HEK293 (cell line): ENCODE results near the gene MUC5B.

ENCODE experiments used
- BCL11B ChIP-seq: fragments of 450-650 bp; formaldehyde crosslinking; IDR thresholded peaks from 2 replicates; pipeline ENCODE4 v1.5.1; 2016; ENCODE audit warnings: low read depth, missing biosample characterization, missing genetic modification characterization
- GFI1B ChIP-seq: fragments of 450-650 bp; formaldehyde crosslinking; IDR thresholded peaks from 2 replicates; pipeline ENCODE4 v1.5.1; 2016; ENCODE audit warnings: missing biosample characterization, missing genetic modification characterization
- ZNF114 ChIP-seq: fragments of 450-650 bp; formaldehyde crosslinking; IDR thresholded peaks from 2 replicates; pipeline ENCODE4 v1.5.0; 2017; ENCODE audit warnings: missing biosample characterization, missing genetic modification characterization
- ZNF501 ChIP-seq: fragments of 450-650 bp; formaldehyde crosslinking; IDR thresholded peaks from 2 replicates; pipeline ENCODE4 v1.5.1; 2016; ENCODE audit warnings: missing biosample characterization, missing genetic modification characterization
- TF ChIP-seq, protein P1 (sequence below): fragments of 450-650 bp; formaldehyde crosslinking; IDR thresholded peaks from 2 replicates; pipeline ENCODE4 v1.5.1; 2016; ENCODE audit warnings: missing biosample characterization, missing genetic modification characterization
- TF ChIP-seq, protein P2 (sequence below): fragments of 450-650 bp; formaldehyde crosslinking; IDR thresholded peaks from 2 replicates; pipeline ENCODE4 v1.5.1; 2016; ENCODE audit warnings: missing biosample characterization, missing genetic modification characterization, borderline replicate concordance
- TF ChIP-seq, protein P3 (sequence below): fragments of 450-650 bp; formaldehyde crosslinking; IDR thresholded peaks from 2 replicates; pipeline ENCODE4 v1.5.1; 2016; ENCODE audit warnings: missing biosample characterization, missing genetic modification characterization
- TF ChIP-seq, protein P4 (sequence below): sonication (generic); formaldehyde crosslinking; IDR thresholded peaks from 2 replicates; pipeline ENCODE4 v1.8.1; 2022; ENCODE audit warnings: mild to moderate bottlenecking, moderate library complexity, missing genetic modification reagents
- TF ChIP-seq, protein P5 (sequence below): fragments of 450-650 bp; formaldehyde crosslinking; IDR thresholded peaks from 2 replicates; pipeline ENCODE4 v1.5.1; 2016; ENCODE audit warnings: missing biosample characterization, missing genetic modification characterization
- TF ChIP-seq, protein P6 (sequence below): fragments of 450-650 bp; formaldehyde crosslinking; conservative IDR thresholded peaks from 2 replicates; pipeline ENCODE4 v1.5.1; 2016; ENCODE audit warnings: low read depth, missing biosample characterization, missing genetic modification characterization

DNA sequence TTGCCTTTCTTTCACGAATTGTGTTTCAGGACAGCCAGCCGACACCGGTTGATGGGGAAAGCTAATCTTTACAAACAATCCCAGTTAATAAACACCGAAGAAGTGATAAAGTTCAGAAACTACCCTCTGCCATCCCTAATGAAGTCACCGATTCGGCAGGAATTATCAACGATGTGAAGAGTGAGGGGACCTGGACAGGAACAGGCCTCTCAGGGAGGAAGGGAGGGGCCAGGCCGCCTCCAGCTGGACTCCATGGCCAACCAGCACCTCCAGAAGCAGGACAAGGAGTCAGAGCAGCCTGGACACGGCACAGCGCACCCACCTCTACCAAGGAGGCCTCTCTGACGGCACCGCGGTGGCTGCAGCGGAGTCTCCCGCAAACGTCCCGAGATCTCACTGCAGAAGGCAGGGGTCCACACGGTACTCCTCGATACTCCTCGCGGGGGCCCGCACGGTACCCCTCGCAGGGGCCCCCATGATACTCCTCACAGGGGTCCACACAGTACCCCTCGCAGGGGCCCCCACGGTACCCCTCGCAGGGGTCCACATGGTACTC, 82.7 kb downstream of the MUC5B start:
- TF ChIP-seq GFI1B (tag by site-specific recombination) (no peak), BCL11B (tag by site-specific recombination) (no peak), ZNF114 (no peak), ZNF501 (tag by site-specific recombination) (no peak)
- TF ChIP-seq, protein P1, sequence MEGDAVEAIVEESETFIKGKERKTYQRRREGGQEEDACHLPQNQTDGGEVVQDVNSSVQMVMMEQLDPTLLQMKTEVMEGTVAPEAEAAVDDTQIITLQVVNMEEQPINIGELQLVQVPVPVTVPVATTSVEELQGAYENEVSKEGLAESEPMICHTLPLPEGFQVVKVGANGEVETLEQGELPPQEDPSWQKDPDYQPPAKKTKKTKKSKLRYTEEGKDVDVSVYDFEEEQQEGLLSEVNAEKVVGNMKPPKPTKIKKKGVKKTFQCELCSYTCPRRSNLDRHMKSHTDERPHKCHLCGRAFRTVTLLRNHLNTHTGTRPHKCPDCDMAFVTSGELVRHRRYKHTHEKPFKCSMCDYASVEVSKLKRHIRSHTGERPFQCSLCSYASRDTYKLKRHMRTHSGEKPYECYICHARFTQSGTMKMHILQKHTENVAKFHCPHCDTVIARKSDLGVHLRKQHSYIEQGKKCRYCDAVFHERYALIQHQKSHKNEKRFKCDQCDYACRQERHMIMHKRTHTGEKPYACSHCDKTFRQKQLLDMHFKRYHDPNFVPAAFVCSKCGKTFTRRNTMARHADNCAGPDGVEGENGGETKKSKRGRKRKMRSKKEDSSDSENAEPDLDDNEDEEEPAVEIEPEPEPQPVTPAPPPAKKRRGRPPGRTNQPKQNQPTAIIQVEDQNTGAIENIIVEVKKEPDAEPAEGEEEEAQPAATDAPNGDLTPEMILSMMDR (tag by site-specific recombination): no peak
- TF ChIP-seq, protein P2, sequence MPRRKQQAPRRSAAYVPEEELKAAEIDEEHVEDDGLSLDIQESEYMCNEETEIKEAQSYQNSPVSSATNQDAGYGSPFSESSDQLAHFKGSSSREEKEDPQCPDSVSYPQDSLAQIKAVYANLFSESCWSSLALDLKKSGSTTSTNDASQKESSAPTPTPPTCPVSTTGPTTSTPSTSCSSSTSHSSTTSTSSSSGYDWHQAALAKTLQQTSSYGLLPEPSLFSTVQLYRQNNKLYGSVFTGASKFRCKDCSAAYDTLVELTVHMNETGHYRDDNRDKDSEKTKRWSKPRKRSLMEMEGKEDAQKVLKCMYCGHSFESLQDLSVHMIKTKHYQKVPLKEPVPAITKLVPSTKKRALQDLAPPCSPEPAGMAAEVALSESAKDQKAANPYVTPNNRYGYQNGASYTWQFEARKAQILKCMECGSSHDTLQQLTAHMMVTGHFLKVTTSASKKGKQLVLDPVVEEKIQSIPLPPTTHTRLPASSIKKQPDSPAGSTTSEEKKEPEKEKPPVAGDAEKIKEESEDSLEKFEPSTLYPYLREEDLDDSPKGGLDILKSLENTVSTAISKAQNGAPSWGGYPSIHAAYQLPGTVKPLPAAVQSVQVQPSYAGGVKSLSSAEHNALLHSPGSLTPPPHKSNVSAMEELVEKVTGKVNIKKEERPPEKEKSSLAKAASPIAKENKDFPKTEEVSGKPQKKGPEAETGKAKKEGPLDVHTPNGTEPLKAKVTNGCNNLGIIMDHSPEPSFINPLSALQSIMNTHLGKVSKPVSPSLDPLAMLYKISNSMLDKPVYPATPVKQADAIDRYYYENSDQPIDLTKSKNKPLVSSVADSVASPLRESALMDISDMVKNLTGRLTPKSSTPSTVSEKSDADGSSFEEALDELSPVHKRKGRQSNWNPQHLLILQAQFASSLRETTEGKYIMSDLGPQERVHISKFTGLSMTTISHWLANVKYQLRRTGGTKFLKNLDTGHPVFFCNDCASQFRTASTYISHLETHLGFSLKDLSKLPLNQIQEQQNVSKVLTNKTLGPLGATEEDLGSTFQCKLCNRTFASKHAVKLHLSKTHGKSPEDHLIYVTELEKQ (tag by site-specific recombination): no peak
- TF ChIP-seq, protein P3, sequence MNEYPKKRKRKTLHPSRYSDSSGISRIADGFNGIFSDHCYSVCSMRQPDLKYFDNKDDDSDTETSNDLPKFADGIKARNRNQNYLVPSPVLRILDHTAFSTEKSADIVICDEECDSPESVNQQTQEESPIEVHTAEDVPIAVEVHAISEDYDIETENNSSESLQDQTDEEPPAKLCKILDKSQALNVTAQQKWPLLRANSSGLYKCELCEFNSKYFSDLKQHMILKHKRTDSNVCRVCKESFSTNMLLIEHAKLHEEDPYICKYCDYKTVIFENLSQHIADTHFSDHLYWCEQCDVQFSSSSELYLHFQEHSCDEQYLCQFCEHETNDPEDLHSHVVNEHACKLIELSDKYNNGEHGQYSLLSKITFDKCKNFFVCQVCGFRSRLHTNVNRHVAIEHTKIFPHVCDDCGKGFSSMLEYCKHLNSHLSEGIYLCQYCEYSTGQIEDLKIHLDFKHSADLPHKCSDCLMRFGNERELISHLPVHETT (tag by site-specific recombination): no peak
- TF ChIP-seq, protein P4, sequence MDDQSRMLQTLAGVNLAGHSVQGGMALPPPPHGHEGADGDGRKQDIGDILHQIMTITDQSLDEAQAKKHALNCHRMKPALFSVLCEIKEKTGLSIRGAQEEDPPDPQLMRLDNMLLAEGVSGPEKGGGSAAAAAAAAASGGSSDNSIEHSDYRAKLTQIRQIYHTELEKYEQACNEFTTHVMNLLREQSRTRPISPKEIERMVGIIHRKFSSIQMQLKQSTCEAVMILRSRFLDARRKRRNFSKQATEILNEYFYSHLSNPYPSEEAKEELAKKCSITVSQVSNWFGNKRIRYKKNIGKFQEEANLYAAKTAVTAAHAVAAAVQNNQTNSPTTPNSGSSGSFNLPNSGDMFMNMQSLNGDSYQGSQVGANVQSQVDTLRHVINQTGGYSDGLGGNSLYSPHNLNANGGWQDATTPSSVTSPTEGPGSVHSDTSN: no peak
- TF ChIP-seq, protein P5, sequence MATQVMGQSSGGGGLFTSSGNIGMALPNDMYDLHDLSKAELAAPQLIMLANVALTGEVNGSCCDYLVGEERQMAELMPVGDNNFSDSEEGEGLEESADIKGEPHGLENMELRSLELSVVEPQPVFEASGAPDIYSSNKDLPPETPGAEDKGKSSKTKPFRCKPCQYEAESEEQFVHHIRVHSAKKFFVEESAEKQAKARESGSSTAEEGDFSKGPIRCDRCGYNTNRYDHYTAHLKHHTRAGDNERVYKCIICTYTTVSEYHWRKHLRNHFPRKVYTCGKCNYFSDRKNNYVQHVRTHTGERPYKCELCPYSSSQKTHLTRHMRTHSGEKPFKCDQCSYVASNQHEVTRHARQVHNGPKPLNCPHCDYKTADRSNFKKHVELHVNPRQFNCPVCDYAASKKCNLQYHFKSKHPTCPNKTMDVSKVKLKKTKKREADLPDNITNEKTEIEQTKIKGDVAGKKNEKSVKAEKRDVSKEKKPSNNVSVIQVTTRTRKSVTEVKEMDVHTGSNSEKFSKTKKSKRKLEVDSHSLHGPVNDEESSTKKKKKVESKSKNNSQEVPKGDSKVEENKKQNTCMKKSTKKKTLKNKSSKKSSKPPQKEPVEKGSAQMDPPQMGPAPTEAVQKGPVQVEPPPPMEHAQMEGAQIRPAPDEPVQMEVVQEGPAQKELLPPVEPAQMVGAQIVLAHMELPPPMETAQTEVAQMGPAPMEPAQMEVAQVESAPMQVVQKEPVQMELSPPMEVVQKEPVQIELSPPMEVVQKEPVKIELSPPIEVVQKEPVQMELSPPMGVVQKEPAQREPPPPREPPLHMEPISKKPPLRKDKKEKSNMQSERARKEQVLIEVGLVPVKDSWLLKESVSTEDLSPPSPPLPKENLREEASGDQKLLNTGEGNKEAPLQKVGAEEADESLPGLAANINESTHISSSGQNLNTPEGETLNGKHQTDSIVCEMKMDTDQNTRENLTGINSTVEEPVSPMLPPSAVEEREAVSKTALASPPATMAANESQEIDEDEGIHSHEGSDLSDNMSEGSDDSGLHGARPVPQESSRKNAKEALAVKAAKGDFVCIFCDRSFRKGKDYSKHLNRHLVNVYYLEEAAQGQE (tag by site-specific recombination): no peak
- TF ChIP-seq, protein P6, sequence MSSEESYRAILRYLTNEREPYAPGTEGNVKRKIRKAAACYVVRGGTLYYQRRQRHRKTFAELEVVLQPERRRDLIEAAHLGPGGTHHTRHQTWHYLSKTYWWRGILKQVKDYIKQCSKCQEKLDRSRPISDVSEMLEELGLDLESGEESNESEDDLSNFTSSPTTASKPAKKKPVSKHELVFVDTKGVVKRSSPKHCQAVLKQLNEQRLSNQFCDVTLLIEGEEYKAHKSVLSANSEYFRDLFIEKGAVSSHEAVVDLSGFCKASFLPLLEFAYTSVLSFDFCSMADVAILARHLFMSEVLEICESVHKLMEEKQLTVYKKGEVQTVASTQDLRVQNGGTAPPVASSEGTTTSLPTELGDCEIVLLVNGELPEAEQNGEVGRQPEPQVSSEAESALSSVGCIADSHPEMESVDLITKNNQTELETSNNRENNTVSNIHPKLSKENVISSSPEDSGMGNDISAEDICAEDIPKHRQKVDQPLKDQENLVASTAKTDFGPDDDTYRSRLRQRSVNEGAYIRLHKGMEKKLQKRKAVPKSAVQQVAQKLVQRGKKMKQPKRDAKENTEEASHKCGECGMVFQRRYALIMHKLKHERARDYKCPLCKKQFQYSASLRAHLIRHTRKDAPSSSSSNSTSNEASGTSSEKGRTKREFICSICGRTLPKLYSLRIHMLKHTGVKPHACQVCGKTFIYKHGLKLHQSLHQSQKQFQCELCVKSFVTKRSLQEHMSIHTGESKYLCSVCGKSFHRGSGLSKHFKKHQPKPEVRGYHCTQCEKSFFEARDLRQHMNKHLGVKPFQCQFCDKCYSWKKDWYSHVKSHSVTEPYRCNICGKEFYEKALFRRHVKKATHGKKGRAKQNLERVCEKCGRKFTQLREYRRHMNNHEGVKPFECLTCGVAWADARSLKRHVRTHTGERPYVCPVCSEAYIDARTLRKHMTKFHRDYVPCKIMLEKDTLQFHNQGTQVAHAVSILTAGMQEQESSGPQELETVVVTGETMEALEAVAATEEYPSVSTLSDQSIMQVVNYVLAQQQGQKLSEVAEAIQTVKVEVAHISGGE (tag by site-specific recombination): no peak
